Head of caudate nucleus (tissue), 42 donors: Measurements from ENCODE around the gene AMPD3.
A peak's percentile ranks its signal among the peaks of the same experiment; 100 is the strongest.

ENCODE experiments used
- DNase-seq, 42 donors: peaks; one replicate each; pipeline versions ENCODE4 v3.0.0 to v3.0.0-alpha.2; 2020 to 2021; ENCODE audit warnings: mixed read lengths in 7 of 42
- intact Hi-C: fragments of 100-400 bp; cut with DNase I; formaldehyde crosslinking; loops from one replicate; pipeline ENCODE4 v1.15.0; 2022

Gene AMPD3

GRCh38 chr11:10481560-10482349 lies 26.7 kb downstream of the AMPD3 start:
- DNase-seq: peak in 8 of 42 donors; percentile 6 to 41 (median 10)
- intact Hi-C loops: no loop called here

DNA sequence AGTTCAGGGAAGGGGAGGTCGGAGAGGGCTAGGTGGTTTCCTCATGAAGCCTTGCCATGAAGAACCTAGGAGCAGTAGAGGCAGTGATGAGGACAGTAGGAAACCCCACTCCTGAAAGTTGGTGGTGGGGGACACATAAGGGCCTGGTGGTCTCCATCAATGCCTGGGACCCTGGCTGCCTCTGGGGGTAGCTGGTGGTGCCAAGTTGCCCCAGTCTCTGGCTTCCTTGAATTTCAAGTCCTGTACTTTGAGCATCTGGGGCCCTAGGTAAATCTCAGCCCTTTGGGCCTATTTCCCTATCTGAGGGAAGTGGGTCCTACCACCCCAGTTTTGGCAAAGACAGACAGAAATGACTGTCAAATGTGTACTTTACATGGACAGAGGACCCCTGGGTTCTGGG lies 28.1 kb downstream of the AMPD3 start:
- peak in 10 of 42 donors; percentile 0 to 20 (median 4) for DNase-seq
- intact Hi-C loops: no loop called here

GRCh38 chr11:10483584-10483983 lies 28.5 kb downstream of the AMPD3 start:
- peak in 12 of 42 donors; percentile 2 to 37 (median 10) for DNase-seq
- intact Hi-C loops: no loop called here

DNA sequence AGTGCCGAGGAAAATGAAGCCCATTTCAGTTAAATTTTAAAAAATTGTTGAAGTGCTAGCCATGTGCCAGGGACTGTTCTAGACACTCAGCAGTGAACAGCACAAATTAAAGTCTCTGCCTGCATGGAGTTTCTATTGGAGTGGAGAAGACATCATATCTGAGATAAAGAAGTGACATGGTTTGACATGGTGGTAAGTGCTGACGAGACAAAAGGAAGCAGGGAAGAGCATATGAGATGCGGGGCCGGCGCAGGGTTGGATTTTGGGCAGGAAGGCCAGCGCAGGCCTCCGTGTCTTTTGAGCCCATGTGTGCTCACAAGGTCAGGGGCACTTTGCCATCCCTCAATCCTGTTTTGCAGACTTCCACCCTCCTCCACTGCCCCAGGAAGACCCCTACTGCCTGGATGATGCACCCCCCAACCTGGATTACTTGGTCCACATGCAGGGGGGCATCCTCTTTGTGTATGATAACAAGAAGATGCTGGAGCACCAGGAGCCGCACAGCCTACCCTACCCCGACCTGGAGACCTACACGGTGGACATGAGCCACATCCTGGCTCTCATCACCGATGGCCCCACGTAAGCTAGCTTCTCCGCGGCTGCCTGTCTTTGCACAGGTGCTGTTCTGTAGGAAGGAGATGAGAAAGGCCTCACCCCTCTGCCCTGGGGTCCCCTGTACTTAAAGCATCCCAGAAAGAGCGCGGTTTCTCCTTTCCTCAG lies 29.6 kb downstream of the AMPD3 start:
- intact Hi-C loops: no loop called here
- peak in 12 of 42 donors; percentile 0 to 33 (median 6) for DNase-seq

GRCh38 chr11:10485646-10486045 lies 30.6 kb downstream of the AMPD3 start:
- DNase-seq: peak in 8 of 42 donors; percentile 0 to 29 (median 12)
- intact Hi-C loops: no loop called here

DNA sequence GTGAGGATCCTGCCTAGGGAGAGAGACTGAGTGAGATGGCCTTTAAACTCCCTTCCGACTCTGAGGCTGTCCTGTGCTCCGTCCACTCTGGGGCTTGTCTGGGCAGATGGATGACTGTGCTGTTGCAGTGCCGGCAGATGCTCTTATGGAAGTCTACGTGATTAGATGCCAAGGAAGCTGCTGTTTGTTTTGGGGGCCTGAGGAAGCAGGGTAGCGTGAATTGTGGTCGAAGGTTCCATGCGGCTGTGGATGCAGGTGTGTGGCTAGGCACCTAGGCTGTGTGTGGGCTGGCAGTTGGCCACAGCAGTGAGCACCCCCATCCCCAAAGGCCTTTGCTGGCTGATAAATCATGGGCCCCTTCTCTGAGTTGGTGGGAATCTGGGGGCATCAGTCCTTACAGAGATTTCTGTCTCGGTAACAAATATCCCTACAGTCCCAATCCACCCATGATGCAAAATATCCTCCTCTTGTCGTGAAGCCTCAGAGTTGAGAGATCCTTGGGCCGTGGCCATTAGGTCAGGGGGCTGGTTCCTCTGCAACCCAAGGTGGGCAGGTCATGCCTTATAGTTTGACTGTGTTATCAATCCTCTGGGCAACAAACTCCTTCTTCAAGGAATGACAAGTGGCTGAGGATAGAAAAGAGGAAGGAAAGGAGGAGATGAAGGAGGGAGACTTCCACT lies 31.2 kb downstream of the AMPD3 start:
- peak in 11 of 42 donors; percentile 2 to 28 (median 6) for DNase-seq
- intact Hi-C loops: no loop called here

DNA sequence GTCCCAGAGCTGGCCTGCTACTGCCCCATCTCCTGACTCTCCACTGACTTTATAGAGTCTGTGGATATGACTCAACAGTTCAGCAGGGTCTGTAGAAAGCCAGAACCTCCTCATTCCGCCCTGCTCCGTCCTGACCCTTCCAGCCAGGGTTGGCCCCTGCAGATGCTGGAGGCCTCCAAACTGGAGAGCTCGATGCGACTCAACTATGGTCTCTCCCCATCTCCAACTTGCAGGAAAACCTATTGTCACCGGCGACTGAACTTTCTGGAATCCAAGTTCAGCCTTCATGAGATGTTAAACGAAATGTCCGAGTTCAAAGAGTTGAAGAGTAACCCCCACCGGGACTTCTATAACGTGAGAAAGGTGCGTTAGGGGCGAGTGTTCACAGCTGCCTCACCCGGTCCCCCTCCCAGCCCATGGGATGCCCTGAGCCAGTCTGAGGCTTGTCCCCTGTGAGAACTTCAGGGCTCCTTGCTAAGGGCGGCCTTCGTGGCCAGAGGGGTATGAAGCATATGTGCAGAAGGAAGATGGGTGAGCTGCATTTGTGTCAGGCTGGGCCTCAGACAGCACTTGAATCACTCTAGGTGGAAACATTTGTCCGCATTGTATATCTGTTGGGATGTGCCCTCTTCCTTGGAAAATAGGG lies 32.1 kb downstream of the AMPD3 start:
- DNase-seq: peak in 12 of 42 donors; percentile 5 to 31 (median 8)
- intact Hi-C loops: no loop called here

- DNase-seq: peak in 27 of 42 donors; percentile 7 to 83 (median 52)
- intact Hi-C loops: no loop called here
These were observed 33.3 kb downstream of the AMPD3 start for GRCh38 chr11:10488121-10488933.

- DNase-seq: peak in 13 of 42 donors; percentile 4 to 43 (median 10)
- intact Hi-C loops: no loop called here
These were observed 34.0 kb downstream of the AMPD3 start for GRCh38 chr11:10488934-10489691.

GRCh38 chr11:10490032-10490397 lies 35.0 kb downstream of the AMPD3 start:
- intact Hi-C loops: no loop called here
- peak in 14 of 42 donors; percentile 4 to 48 (median 14) for DNase-seq

GRCh38 chr11:10490398-10491241 lies 35.6 kb downstream of the AMPD3 start:
- DNase-seq: peak; percentile 59 to 98 (median 89)
- intact Hi-C loops: no loop called here

DNA sequence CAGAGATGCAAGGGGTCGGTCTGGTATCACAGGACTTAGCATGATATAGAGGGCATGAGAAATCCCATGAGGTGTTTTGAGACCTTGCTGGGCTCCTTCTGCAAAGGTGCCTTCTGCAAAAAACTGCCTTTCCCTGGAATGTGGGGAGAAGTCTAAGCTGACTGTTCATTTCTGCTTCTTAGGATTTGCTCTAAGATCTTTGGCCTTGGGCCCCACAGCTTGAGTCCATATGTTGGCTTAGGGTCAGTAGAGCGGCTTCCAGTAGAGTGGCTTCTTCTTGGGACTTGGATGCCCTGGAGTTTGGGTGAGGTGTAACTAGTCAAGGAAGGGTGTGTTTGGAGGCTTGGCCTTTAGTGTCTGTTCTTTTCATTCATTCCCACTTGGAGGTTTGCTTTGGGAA lies 37.0 kb downstream of the AMPD3 start:
- DNase-seq: peak in 8 of 42 donors; percentile 1 to 29 (median 11)
- intact Hi-C loops: no loop called here

DNA sequence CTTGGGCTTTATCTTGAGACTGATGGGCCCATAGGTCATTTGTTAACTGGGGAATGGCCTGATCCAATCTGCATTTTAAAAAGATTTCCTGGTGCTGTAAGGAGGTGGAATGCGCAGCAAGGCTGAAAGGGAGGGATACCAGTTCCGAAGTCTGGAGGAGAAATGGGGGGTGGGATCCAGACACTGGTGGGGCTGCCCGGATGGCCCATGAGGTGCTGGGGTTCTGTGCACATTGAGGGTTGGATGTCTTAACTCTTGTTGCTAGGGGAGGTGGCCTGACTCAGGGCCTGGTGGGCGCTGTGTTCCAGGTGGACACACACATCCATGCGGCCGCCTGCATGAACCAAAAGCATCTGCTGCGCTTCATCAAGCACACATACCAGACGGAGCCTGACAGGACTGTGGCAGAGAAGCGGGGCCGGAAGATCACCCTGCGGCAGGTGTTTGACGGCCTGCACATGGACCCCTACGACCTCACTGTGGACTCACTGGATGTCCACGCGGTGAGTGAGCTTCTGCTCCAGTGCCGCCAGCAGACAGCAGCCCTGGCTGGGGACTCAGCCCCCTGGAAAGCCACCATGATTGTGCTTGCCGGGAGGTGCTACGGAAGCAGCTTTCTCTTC lies 38.1 kb downstream of the AMPD3 start:
- intact Hi-C loops: no loop called here
- DNase-seq: peak in 12 of 42 donors; percentile 3 to 39 (median 14)

GRCh38 chr11:10494636-10495463 lies 39.8 kb downstream of the AMPD3 start:
- peak in 15 of 42 donors; percentile 0 to 37 (median 10) for DNase-seq
- intact Hi-C loops: no loop called here

- peak in 12 of 42 donors; percentile 2 to 36 (median 7) for DNase-seq
- intact Hi-C loops: no loop called here
These were observed 40.4 kb downstream of the AMPD3 start for GRCh38 chr11:10495464-10495786.
